IgD-negative memory B cell (primary cell): ENCODE measurements around the gene HLA-DRA. TPM values are rescaled to one million over a fixed set of nuclear protein-coding genes. Genes with fewer than 3 reads are reported as not detected.
"Not testable (repeated sequence)": the region's sequence is repeated elsewhere in the genome, so short reads cannot be mapped to it uniquely, and the experiment has no call there.

Source experiments
- H3K27ac Mint-ChIP-seq, 3 donors: one replicate each; pipeline ENCODE4 v1.8.0; 2020 to 2022; ENCODE audit warnings: mild to moderate bottlenecking in 3 of 3, mixed read lengths in 3 of 3, moderate library complexity in 1 of 3
- H3K27me3 Mint-ChIP-seq: one replicate; pipeline ENCODE4 v1.8.0; 2021; ENCODE audit warnings: mixed read lengths
- H3K36me3 Mint-ChIP-seq: one replicate; pipeline ENCODE4 v1.8.0; 2020; ENCODE audit warnings: mild to moderate bottlenecking, mixed read lengths
- H3K4me1 Mint-ChIP-seq, 3 donors: one replicate each; pipeline ENCODE4 v1.8.0; 2020 to 2022; ENCODE audit warnings: mixed read lengths in 3 of 3, mild to moderate bottlenecking in 1 of 3
- H3K4me3 Mint-ChIP-seq, 4 donors: one replicate each; pipeline ENCODE4 v1.8.0; 2020 to 2022; ENCODE audit warnings: mild to moderate bottlenecking in 4 of 4, mixed read lengths in 4 of 4, moderate library complexity in 3 of 4
- H3K9me3 Mint-ChIP-seq, 3 donors: one replicate each; pipeline ENCODE4 v1.8.0; 2020 to 2021; ENCODE audit warnings: mixed read lengths in 3 of 3, mild to moderate bottlenecking in 1 of 3
- polyA plus RNA-seq: library from polyadenylated mRNA; unstranded; fragments of 300-500 nt; fragmentation: Illumina TruSeq; gene quantifications from one replicate; pipeline ENCODE4 v1.2.3, GENCODE V29; 2021

Gene HLA-DRA
- polyA plus RNA-seq, 1 donor from 2014 or later, result 8,827 TPM

DNA sequence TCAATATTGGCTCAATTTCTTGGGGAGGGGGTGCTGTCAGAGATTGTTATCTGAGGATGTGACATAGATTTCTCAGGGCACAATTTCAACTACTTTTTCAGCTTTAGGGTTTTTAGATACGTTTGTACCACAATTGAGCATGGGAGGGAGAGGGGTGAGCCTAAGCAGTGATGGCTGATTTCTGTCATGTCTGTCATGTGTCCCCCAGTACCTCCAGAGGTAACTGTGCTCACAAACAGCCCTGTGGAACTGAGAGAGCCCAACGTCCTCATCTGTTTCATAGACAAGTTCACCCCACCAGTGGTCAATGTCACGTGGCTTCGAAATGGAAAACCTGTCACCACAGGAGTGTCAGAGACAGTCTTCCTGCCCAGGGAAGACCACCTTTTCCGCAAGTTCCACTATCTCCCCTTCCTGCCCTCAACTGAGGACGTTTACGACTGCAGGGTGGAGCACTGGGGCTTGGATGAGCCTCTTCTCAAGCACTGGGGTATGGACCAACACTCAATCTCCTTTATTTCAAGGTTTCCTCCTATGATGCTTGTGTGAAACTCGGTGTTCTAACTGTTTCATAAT, 3.4 kb downstream of the HLA-DRA start:
- peaks cover 37% of the 10 kb centered on the region for H3K36me3 Mint-ChIP-seq
- H3K27ac Mint-ChIP-seq, result peak overlapping the region; percentile 77 to 100 (median 96)
- peaks cover 32 to 47% (median 43%) of the 10 kb centered on the region in 3 donors for H3K4me1 Mint-ChIP-seq

DNA sequence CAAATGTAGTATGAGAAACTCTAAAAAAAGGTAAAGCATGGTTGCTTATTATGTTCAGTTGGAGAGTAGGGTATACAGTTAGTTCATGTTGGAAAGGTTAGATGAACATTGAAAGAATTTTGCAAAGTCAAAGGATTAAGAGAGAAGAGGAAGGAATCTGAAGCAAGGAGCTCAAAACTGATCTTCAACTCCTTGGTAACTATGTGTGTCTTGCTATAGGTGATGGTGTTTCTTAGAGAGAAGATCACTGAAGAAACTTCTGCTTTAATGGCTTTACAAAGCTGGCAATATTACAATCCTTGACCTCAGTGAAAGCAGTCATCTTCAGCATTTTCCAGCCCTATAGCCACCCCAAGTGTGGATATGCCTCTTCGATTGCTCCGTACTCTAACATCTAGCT, 4.7 kb downstream of the HLA-DRA start:
- no peaks in the 10 kb centered on the region for H3K27me3 Mint-ChIP-seq
- H3K4me3 Mint-ChIP-seq, result peak overlapping the region; percentile 84 to 100 (median 98)
- peak overlapping the region; percentile 60 to 96 (median 91) for H3K27ac Mint-ChIP-seq
- H3K9me3 Mint-ChIP-seq, result peaks cover 0 to 3% (median 2%) of the 10 kb centered on the region in 3 donors
- H3K4me1 Mint-ChIP-seq, result peaks cover 30 to 42% (median 35%) of the 10 kb centered on the region in 3 donors
- peaks cover 37% of the 10 kb centered on the region for H3K36me3 Mint-ChIP-seq

More for the DNA sequence above, 3.4 kb downstream of the HLA-DRA start:
- Mint-ChIP-seq H3K4me3 (peak overlapping the region; percentile 84 to 100 (median 98)), H3K9me3 (peaks cover 0 to 6% (median 2%) of the 10 kb centered on the region in 3 donors), H3K27me3 (no peaks in the 10 kb centered on the region)

DNA sequence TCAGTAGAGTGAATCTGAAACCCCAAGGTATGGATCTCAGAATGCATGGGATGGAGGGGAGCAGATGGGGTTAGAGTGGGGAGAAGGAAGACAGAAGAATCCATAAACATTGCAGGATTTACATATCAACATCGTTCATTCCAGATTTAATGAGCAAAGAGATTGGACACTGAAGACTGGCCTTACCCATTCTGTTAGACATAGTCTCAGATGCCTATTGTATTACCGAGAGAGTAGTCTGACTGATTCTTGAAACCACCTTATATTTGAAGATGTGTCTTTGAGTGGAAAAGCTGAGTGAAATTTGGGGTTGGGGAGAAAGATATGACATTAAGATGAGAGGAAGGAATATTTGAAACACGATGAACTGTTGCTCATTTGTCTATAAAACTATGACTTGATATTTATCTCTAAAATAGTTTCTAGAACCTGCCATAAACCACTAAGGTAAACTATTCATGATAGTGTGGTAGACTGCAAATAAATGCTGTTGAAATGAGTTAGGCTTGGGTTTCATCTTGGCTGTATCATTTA, 5.7 kb downstream of the HLA-DRA start:
- peak overlapping the region; percentile 60 to 96 (median 91) for H3K27ac Mint-ChIP-seq
- peaks cover 34% of the 10 kb centered on the region for H3K36me3 Mint-ChIP-seq
- H3K4me3 Mint-ChIP-seq, result peak overlapping the region; percentile 8 to 100 (median 91)
- H3K9me3 Mint-ChIP-seq, result peaks cover 0 to 2% (median 0%) of the 10 kb centered on the region in 3 donors
- peaks cover 34 to 46% (median 40%) of the 10 kb centered on the region in 3 donors for H3K4me1 Mint-ChIP-seq
- no peaks in the 10 kb centered on the region for H3K27me3 Mint-ChIP-seq

DNA sequence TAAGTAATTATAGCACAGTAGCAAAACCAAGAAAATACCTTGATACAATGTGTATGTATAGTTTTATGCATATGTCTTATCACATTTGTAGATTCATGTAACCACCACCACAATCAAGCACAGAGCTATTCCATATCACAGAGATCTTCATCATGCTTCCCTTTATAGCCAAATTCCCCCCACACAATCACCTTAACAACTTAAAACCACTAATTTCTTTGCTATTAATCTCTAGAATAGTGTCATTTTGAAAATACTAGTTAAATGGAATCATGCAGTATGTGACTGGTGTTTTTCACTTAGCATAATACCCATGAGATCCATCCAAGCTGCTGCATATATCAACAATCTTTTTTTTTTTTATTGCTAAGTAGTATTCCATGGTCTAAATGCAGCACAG, 8.2 kb downstream of the HLA-DRA start:
- Mint-ChIP-seq H3K4me1 (peaks cover 32 to 37% (median 35%) of the 10 kb centered on the region in 3 donors), H3K9me3 (peaks cover 4 to 15% (median 7%) of the 10 kb centered on the region in 3 donors), H3K36me3 (peaks cover 19% of the 10 kb centered on the region), H3K27me3 (peaks cover 2% of the 10 kb centered on the region), H3K4me3 (peak overlapping the region in 1 of 4 donors; percentile 48), H3K27ac (peak overlapping the region in 1 of 3 donors; percentile 16)

DNA sequence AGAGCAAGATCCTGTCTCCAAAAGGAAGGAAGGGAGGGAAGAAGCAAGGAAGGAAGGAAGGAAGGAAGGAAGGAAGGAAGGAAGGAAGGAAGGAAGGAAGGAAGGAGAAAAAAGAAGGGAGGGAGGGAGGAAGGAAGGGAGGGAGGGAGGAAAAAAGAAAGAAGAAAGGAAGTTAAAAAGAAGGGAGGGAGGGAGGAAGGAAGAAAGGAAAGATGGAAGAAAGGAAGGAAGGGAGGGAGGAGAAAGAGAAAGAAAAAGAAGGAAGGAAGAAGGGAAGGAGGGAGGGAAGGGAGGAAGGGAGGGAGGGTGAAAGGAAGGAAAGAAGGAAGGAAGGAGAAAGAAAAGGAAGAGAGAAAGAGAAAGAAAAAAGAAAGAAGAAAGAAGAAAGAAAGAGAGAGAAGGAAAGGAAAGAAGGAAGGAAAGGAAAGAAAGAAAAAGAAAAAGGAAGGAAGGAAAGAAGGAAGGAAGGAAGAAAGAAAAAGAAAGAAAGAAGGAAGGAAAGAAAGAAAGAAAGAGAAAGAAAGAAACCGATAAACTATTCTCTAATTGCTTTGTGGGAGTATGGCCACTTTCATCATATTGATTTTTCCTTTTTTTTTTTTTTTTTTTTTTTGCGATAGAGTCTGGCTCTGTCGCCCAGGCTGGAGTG, 9.5 kb downstream of the HLA-DRA start:
- peaks cover 21 to 33% (median 26%) of the 10 kb centered on the region in 3 donors for H3K4me1 Mint-ChIP-seq
- no peak overlapping the region for H3K4me3 Mint-ChIP-seq
- H3K36me3 Mint-ChIP-seq, result peaks cover 8% of the 10 kb centered on the region
- H3K27me3 Mint-ChIP-seq, result peaks cover 2% of the 10 kb centered on the region
- H3K9me3 Mint-ChIP-seq, result peaks cover 4 to 15% (median 7%) of the 10 kb centered on the region in 3 donors
- H3K27ac Mint-ChIP-seq, result no peak overlapping the region

DNA sequence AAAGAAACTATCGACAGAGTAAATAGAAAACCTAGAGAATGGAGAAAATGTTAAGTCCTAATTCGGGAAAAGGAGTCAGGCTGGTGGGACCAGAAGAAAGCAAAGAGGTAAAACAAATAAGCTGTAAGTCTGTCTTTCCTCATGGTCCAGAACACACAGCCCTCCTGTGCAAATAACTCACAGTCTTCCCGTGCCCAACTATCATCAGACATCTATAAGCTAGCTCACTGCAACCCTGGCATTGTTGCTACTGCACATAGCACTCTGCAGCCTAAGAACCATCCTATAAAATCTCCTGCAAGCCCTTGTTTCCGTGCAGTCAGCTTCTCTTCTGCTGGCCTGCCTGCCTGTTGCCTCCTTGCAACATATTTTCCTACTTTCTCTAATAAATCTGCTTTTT, 17.4 kb downstream of the HLA-DRA start:
- Mint-ChIP-seq H3K4me1 (peaks cover 4 to 11% (median 11%) of the 10 kb centered on the region in 3 donors), H3K27ac (peak overlapping the region in 1 of 3 donors; percentile 34), H3K36me3 (no peaks in the 10 kb centered on the region), H3K9me3 (peaks cover 0 to 6% (median 2%) of the 10 kb centered on the region in 3 donors), H3K27me3 (peaks cover 8% of the 10 kb centered on the region), H3K4me3 (no peak overlapping the region)

DNA sequence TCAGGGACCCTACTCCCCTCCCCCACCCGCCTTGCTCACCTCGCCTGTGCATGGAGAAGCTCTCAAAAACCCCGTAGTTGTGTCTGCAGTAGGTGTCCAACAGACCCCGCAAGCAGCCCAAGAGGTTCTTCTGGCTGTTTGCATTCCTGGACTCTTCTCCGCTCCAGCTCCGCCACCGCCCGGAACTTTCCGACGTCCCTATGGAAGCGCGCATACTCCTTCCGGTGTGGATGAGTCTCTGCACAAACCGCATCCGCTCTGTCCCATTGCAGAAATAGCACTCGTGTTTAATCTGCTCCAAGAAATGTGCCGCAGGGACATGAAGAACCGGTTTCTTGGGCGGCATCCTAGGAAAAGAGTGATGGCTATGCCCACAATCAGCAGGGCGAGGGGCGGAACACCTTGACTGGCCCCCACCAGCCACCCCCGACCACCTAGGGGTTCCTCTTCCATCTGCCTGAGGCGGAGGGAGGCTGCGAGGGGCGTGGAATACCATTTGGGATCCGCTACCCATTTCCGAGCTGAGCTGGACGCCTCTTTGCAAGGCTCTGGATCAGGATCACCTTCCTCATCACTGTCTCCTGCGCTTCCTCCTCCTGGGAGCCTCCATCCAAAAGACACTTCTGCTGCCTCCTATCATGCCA, 20.2 kb downstream of the HLA-DRA start:
- peaks cover 11 to 19% (median 17%) of the 10 kb centered on the region in 3 donors for H3K4me1 Mint-ChIP-seq
- peaks cover 6% of the 10 kb centered on the region for H3K27me3 Mint-ChIP-seq
- peak overlapping the region; percentile 67 to 85 (median 76) for H3K4me3 Mint-ChIP-seq
- H3K9me3 Mint-ChIP-seq, result no peaks in the 10 kb centered on the region
- H3K36me3 Mint-ChIP-seq, result peaks cover under 1% of the 10 kb centered on the region
- H3K27ac Mint-ChIP-seq, result peak overlapping the region in 1 of 3 donors; percentile 43

DNA sequence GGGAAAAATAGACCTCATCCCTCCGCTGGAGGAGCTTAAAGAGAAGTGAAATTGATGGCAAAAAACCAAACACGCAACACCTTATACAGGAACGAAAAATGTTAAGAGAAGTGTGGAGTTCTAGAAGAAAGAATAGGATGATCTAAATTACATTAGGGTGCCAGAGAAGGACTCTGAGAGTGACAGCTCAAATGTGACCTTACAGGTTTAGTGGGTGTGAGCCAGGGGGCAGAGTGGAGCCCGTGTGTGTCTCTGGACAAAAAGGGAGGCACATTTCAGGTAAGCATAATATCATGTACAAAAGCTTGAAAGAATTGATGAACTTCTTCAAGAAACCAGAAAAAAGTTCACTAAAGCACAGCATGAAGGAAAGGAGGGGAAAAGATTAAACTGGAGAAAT, 20.8 kb downstream of the HLA-DRA start:
- no peak overlapping the region for H3K27ac Mint-ChIP-seq
- peaks cover 11 to 19% (median 17%) of the 10 kb centered on the region in 3 donors for H3K4me1 Mint-ChIP-seq
- H3K36me3 Mint-ChIP-seq, result peaks cover 2% of the 10 kb centered on the region
- no peaks in the 10 kb centered on the region for H3K9me3 Mint-ChIP-seq
- H3K4me3 Mint-ChIP-seq, result peak overlapping the region in 3 of 4 donors; percentile 67 to 85 (median 79)
- H3K27me3 Mint-ChIP-seq, result peaks cover 6% of the 10 kb centered on the region

DNA sequence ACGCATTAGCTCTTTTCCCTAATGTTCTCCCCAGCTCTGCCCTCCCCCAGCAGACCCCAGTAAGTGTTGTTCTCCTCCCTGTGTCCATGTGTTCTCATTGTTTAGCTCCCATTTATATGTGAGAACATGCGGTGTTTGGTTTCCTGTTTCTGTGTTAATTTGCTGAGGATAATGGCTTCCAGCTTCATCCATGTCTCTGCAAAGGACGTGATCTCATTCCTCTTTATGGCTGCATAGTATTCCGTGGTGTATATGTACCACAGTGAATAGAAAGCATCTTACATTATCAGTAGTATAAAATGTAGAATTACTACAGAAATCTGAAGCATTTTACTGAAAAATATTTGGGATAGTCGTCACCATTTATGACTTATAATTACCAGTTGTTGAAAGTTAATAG, 21.8 kb downstream of the HLA-DRA start:
- Mint-ChIP-seq H3K4me1 (peaks cover 9 to 19% (median 17%) of the 10 kb centered on the region in 3 donors), H3K4me3 (peak overlapping the region in 1 of 4 donors; percentile 9), H3K9me3 (peaks cover 0 to 1% (median 0%) of the 10 kb centered on the region in 3 donors), H3K27ac (no peak overlapping the region), H3K27me3 (peaks cover 6% of the 10 kb centered on the region), H3K36me3 (peaks cover 2% of the 10 kb centered on the region)

DNA sequence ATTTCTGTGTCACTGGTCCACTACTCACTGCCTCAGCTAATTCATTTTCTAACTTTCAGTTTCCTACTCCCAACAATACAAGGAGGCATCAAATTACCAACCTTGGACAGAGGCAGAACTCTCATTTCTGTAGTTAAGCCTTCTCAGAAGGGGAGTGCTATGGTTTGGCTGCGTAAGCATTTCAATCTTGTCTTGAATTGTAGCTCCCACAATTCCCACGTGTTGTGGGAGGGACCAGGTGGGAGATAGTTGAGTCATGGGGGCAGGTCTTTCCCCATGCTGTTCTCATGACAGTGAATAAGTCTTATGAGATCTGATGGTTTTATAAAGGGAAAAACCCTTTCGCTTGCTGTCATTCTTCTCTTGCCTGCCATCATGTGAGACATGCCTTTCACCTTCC, 22.9 kb downstream of the HLA-DRA start:
- peaks cover 2% of the 10 kb centered on the region for H3K36me3 Mint-ChIP-seq
- peaks cover 5% of the 10 kb centered on the region for H3K27me3 Mint-ChIP-seq
- H3K4me3 Mint-ChIP-seq, result peak overlapping the region in 2 of 4 donors; percentile 2 to 10
- peaks cover 9 to 19% (median 17%) of the 10 kb centered on the region in 3 donors for H3K4me1 Mint-ChIP-seq
- H3K27ac Mint-ChIP-seq, result no peak overlapping the region
- peaks cover 0 to 5% (median 0%) of the 10 kb centered on the region in 3 donors for H3K9me3 Mint-ChIP-seq

DNA sequence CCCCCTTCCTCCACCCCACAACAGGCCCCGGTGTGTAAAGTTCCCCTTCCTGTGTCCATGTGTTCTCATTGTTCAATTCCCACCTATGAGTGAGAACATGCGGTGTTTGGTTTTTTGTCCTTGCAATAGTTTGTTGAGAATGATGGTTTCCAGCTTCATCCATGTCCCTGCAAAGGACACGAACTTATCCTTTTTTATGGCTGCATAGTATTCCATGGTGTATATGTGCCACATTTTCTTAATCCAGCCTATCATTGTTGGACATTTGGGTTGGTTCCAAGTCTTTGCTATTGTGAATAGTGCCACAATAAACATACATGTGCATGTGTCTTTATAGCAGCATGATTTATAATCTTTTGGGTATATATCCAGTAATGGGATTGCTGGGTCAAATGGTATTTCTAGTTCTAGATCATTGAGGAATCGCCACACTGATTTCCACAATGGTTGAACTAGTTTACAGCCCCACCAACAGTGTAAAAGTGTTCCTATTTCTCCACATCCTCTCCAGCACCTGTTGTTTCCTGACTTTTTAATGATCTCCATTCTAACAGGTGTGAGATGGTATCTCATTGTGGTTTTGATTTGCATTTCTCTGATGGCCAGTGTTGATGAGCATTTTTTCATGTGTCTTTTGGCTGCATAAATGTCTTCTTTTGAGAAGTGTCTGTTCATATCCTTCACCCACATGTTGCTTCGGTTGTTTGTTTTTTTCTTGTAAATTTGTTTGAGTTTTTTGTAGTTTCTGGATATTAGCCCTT, 28.2 kb downstream of the HLA-DRA start:
- H3K4me1 Mint-ChIP-seq, result peaks cover 7 to 11% (median 8%) of the 10 kb centered on the region in 3 donors
- not testable (repeated sequence) for H3K9me3 Mint-ChIP-seq, H3K36me3 Mint-ChIP-seq, H3K27me3 Mint-ChIP-seq, H3K4me3 Mint-ChIP-seq
- peak overlapping the region in 1 of 3 donors; percentile 66 for H3K27ac Mint-ChIP-seq

DNA sequence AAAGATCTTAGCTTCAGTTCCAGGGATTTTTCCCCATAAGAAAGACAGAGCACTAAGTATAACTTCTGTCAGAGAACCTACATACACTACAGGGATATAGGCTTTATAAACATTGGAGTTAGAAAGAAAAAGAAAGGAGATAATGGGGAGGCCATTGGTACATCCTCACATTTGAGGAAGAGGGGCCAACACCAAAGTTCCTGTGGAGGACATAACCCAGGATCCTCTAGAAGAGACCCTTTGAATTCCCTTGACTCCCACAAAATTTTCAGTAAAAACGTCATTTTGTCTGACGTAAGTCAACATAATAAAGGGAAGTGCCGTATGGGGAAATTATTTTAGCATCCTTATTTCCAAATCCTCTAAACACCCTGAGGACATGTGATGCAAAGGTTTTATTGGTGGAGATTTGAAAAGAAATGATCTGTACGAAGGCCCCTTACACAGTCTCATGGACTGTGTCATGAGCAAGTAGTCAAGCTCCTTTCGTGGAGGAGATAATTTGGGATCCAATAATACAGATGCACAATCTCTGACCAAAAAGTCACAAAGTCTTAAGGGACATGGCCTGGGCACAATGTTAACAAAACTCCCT, 33.2 kb downstream of the HLA-DRA start:
- Mint-ChIP-seq H3K4me1 (peaks cover 13 to 25% (median 22%) of the 10 kb centered on the region in 3 donors), H3K27ac (peak overlapping the region; percentile 95 to 100 (median 99)), H3K9me3 (peaks cover 0 to 3% (median 0%) of the 10 kb centered on the region in 3 donors), H3K4me3 (peak overlapping the region; percentile 81 to 94 (median 88)), H3K27me3 (peaks cover 1% of the 10 kb centered on the region), H3K36me3 (peaks cover 4% of the 10 kb centered on the region)

DNA sequence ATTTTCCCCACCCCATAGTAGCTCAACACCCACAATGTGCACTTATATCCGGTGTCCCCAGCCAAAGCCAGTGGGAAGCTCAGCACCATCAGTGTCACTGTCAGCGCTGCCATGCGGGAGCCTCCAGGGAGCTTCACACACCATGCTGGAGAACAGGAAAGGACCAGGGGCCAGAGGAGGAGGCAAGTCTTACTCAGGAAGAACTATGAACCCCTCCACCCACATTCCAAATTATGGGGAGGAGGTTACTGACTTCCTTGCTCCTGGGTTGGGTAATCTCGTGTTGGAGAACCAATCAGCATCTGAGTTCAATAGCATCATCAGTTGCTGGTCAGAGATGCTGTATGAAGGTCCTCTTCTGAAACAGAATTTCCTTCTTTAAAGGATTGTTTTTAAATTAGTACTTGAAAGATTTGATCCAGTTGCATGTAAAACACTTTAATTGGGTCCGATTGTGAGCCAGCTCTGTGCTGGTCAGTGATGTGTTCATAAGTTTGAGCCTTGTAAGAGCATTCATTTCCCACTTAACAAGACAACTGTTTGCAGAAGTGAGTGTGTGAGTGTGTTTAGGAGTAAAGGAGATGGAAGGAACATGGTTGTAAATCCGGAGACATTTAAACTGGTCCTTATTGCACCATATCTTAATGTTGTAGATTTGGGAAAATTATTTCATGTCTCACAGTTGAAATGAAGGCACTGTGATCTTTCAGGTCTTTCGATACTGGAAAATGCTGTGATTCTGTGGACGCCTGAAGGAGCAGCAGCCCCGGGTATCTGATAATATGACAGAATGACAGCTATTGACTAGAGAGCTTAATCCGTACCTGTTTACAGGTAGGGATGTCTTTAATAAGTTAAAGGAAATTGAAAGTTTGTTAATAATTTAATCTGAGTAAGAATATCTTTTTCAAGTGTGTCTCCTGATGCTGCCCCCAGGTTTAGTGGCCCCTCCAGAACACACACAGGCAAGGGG, 34.0 kb downstream of the HLA-DRA start:
- not testable (repeated sequence) for H3K36me3 Mint-ChIP-seq, H3K27me3 Mint-ChIP-seq, H3K9me3 Mint-ChIP-seq
- Mint-ChIP-seq H3K4me3 (peak overlapping the region; percentile 81 to 94 (median 86)), H3K27ac (peak overlapping the region; percentile 95 to 100 (median 99)), H3K4me1 (peaks cover 13 to 24% (median 22%) of the 10 kb centered on the region in 3 donors)
